Measurements from ENCODE around the gene TEC.

DNA sequence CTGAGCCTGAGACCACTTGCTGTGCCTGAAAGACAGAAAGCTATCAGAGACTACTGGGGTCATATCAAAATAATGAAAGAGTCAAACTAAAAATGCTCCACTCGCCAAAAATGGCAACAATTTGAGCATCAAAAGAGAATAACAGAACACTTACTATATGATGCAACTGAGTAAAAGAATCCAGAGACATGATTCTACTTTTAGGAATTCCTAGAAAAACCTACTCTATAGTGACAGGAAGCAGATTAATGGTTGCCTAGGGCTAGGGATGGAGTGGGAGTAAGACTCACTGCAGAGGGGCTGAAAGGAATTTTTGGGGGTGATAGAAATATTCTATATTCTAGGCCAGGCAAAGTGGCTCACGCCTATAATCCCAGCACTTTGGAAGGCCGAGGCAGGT is 42.3 kb upstream of the TEC start:
- TF ChIP-seq GATA3 (IDR thresholded peaks at IDR 0.05; ENCODE audit: low read depth, low read length) = no peak
- no peak for TF ChIP-seq GATA2 (IDR thresholded peaks at IDR 0.05; ENCODE audit: low read depth, low read length)

Data from SH-SY5Y (cell line).